Breast epithelium (tissue), 3 donors: ENCODE results near the gene NME9.

Experiments
- CTCF ChIP-seq, 3 donors: fragments of 450-650 bp; IDR thresholded peaks; one replicate each; pipeline ENCODE4 v1.5.1; 2016 to 2017; ENCODE audit warnings: antibody characterized with exemption in 3 of 3, mild to moderate bottlenecking in 3 of 3, moderate library complexity in 3 of 3
- POLR2A ChIP-seq: fragments of 450-650 bp; IDR thresholded peaks from one replicate; pipeline ENCODE4 v1.6.1; 2016; ENCODE audit warnings: antibody characterized with exemption, mild to moderate bottlenecking, moderate library complexity
- POLR2AphosphoS5 ChIP-seq, 3 donors: sonication (generic); formaldehyde crosslinking; IDR thresholded peaks; one replicate each; pipeline ENCODE4 v1.6.1; 2017; ENCODE audit warnings: antibody characterized with exemption in 3 of 3

- TF ChIP-seq CTCF (IDR thresholded peaks at IDR 0.05) (no peak), POLR2A (no peak), POLR2AphosphoS5 (IDR thresholded peaks at IDR 0.05) (no peak)
These were observed 29.0 kb downstream of the NME9 start for GRCh38 chr3:138300647-138301046.
